ENCODE results near the gene JMJD1C.
"Not testable (repeated sequence)": the region's sequence is repeated elsewhere in the genome, so short reads cannot be mapped to it uniquely, and the experiment has no call there.

Gene JMJD1C

GRCh38 chr10:63392224-63392623 lies 73.6 kb downstream of the JMJD1C start:
- DNase-seq = no peak

- peak; percentile 23 to 56 for DNase-seq
Observed at GRCh38 chr10:63391812-63392211, 74.0 kb downstream of the JMJD1C start.

- no peak for DNase-seq
Observed at GRCh38 chr10:63390521-63390920, 75.3 kb downstream of the JMJD1C start.

- peak in 1 of 2 donors; percentile 18 for DNase-seq
Observed at GRCh38 chr10:63388421-63389031, 77.3 kb downstream of the JMJD1C start.

- DNase-seq = no peak
Observed at GRCh38 chr10:63385254-63385653, 80.5 kb downstream of the JMJD1C start.

GRCh38 chr10:63384675-63385074 lies 81.1 kb downstream of the JMJD1C start:
- no peak for DNase-seq

GRCh38 chr10:63384001-63384400 lies 81.8 kb downstream of the JMJD1C start:
- DNase-seq = no peak

GRCh38 chr10:63383141-63383540 lies 82.6 kb downstream of the JMJD1C start:
- no peak for DNase-seq

GRCh38 chr10:63382066-63382465 lies 83.7 kb downstream of the JMJD1C start:
- DNase-seq = no peak

- DNase-seq = not testable (repeated sequence)
Observed at GRCh38 chr10:63377305-63377661, 88.5 kb downstream of the JMJD1C start.

GRCh38 chr10:63376560-63377304 lies 89.0 kb downstream of the JMJD1C start:
- peak; percentile 47 to 64 for DNase-seq

GRCh38 chr10:63375859-63376258 lies 89.9 kb downstream of the JMJD1C start:
- no peak for DNase-seq

GRCh38 chr10:63375458-63375857 lies 90.3 kb downstream of the JMJD1C start:
- no peak for DNase-seq

- peak in 1 of 2 donors; percentile 44 for DNase-seq
Observed at GRCh38 chr10:63374991-63375390, 90.8 kb downstream of the JMJD1C start.

- DNase-seq = no peak
Observed at GRCh38 chr10:63373176-63373575, 92.6 kb downstream of the JMJD1C start.

GRCh38 chr10:63369711-63370110 lies 96.1 kb downstream of the JMJD1C start:
- no peak for DNase-seq

- no peak for DNase-seq
Observed at GRCh38 chr10:63368365-63368764, 97.4 kb downstream of the JMJD1C start.

GRCh38 chr10:63366933-63367332 lies 98.8 kb downstream of the JMJD1C start:
- no peak for DNase-seq

- no peak for DNase-seq
Observed at GRCh38 chr10:63365976-63366765, 99.6 kb downstream of the JMJD1C start.

- DNase-seq = no peak
Observed at GRCh38 chr10:63364918-63365317, 100.9 kb downstream of the JMJD1C start.

- DNase-seq = no peak
Observed at GRCh38 chr10:63363951-63364350, 101.8 kb downstream of the JMJD1C start.

- no peak for DNase-seq
Observed at GRCh38 chr10:63355682-63356081, 110.1 kb downstream of the JMJD1C start.

- DNase-seq = no peak
Observed at GRCh38 chr10:63352976-63353375, 112.8 kb downstream of the JMJD1C start.
